NCI-H187 (cell line): ENCODE measurements around the gene SLC2A11.
"Not testable (repeated sequence)": the region's sequence is repeated elsewhere in the genome, so short reads cannot be mapped to it uniquely, and the experiment has no call there.

Experiments used
- DNase-seq, 2 experiments: peaks; one replicate each; lab custom pipeline; 2025; lab: John Stamatoyannopoulos, UW

SLC2A11 gene

DNA sequence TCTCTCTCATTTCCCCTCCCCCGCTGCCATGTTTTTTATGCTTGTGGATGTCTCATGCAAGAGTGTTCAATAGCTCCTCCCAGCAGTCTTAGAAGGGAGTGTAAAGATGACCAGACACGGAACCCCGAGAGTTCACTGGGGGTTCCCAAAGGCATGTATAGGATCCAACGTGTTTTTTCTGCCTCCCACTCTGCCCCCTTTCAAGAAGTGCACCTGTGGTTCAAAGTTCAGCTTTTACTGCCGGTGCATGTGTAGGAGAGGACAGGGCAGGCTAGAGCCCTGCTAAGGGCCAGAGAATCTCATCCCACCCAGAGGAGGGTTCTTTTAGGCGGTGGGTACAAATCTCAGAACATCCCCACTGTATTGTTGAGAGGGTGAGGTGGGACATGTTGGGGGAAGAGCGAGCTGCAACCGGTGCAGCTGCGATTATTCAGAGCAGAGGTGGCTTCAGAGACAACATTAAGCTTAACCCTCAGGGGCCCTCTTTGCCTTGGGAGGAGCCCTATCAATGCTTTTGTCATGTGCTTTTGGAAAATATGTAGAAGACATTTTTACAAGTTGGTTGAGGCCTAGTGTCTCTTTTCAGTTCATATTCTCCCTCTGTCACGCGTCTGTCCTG is 51.0 kb downstream of the SLC2A11 start:
- DNase-seq = no peak

DNA sequence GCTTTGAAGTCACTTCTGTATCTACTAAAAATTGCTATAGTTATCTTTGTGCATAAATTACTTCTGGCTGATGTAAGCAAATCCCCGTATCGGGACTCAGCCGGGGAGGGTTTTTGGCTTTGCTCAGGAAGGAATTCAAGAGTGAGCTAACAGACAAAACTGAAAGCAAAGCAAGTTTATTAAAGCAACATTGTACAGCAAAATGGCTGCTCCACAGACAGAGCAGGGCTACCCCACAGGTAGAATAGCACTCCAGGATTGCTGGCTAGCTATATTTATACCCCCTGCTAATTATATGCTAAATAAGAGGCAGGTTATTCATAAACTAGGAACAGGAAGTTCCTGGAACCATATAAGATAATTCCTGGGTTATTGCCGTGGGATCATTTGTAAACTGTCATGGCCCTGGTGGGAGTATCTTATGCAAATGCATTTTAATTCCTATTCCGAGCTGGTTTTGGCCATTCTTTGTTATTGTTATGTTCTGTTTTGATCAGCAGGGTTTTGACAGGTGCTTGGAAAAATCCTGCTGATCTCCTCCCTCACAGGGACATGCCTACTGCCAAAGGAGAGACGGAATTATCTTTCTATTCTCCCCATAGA is 51.7 kb downstream of the SLC2A11 start:
- no peak for DNase-seq

DNA sequence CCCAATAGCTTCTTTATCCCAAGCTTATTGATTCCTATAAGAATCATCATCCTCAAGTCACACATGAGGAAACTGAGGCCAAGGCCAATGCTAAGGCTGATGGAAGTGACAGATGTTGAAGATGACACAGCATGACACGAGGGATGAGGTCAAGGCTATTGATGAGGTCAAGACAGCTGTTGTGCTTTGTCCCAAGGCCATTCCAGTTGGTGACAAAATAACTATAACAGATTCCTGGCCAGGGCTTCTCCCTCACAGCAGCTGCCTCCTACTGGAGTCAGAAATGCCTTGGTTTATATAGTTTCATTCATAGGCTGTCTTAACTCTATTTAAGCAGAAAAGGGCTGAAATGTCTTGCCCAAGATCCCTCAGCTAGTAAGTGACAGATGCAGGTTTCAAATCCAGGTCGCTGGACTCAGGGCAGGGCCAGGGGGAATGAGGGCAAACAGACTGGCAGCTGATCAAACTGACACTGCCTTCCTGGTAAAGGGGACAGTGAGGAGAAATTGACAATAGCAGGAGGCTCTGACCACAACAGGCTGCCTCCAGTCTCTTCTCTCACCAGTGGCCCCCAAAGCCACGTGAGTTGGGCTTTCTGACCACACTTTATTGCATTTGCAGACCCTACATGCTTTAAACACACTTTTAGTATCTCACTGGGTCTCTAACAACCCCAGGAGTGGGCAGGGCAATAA is 53.0 kb downstream of the SLC2A11 start:
- no peak for DNase-seq

DNA sequence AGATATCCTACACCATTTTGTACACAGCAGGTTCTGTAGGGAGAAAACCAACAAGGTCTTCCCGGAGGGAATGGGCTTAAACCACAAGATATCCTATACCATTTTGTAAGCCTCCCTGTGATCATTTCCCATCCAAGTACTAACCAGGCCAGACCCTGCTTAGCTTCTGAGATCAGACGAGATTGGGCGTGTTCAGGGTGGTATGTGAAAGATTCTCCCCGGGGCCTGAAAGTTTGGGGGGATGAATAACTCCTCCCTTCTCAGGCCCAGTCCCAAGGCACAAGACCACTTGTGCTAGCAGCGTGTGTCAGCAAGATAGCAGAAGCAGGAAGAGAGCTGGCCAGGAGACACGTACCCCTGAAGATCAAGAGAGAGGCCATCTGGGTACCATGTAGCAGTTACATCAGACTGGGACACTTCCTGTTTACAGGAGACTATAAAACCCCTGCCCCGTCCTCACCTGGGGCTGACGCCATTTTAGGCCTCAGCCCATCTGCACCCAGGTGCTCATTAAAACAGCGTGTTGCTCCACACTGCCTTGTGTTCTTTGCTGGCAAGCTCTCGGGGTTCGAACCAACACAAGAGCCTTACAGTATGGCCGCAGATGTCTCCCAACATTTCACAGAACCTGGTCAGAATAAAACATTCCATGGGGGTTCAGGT is 53.8 kb downstream of the SLC2A11 start:
- no peak for DNase-seq

DNA sequence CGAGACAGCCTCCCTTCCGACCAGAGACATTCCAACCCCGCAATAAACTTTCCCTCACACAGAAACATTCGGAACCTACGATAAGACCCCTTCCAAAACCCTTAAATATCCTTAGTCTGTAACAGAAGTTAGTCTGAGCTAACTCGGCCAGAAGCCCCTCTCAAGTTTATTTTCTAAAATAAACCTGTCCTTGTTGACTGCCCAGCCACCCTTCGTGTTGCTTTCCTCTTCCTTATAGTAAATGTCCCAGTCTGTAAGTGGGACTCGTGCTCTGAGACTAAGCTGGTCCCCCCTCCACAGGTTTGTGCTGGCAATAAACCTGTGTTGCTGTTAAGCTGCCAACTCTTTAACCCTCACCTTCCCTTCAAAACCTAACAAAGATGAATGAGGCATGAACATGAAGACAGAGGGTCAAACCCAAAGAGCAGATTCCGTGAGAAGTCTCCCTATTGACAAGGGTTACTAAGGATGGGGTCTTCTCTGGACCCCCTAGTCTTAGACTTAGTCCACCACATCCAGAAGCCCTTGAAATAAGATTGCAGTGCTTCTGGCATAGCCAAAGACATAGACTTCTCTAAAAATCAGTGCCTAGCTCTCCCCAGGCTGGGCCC is 54.7 kb downstream of the SLC2A11 start:
- DNase-seq = no peak

DNA sequence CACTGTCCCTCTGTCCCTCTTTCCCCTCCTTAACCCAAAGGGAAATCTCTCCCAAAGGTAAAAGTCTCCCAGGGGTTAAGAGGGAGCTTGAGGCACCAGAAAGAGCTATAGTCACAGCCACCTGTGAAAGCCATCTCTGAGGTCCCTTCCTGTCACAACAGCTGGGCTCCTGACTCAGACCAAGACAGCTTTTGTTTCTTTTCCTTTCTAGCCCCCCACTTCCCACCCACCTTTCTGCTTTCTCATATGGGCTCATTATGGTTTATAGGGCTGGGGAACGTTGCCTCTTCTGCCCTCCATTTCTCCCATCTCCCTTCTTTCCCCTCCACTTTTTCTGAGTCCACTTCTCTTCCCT is 55.6 kb downstream of the SLC2A11 start:
- DNase-seq = no peak

DNA sequence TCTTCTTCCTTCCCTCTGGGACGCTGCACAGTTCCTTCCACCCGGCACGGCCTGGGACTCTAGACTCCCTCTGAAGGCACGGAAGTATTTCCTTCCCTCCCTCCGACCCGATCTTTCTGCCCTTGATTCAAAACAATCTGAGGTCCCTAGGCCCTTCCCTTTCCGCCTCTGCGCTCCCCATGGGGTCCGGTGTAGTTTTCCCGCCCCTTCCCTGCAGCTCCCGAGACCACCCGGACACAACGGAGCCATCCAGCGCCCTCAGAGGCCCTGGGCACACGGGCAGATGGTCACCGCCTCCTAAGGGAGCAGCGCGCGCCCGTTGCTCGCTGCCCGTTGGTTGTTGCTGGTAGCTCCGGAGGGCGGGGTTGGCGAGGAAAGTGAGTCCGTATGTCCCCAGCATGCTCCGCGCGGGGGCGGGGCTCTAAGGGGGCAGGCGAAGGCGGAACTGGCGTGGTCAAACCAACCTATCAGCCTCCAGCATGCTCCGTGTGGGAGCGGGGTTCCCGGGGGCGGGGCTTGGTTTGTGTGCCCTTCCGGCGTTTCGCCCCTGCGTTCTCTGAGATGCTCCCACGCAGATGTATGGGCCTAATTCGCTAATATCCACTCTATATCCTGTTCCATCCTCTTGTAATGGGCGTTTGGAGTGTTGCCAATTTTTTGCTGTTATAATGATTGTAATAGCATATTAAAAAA is 56.1 kb downstream of the SLC2A11 start:
- peak; percentile 83 to 97 for DNase-seq

DNA sequence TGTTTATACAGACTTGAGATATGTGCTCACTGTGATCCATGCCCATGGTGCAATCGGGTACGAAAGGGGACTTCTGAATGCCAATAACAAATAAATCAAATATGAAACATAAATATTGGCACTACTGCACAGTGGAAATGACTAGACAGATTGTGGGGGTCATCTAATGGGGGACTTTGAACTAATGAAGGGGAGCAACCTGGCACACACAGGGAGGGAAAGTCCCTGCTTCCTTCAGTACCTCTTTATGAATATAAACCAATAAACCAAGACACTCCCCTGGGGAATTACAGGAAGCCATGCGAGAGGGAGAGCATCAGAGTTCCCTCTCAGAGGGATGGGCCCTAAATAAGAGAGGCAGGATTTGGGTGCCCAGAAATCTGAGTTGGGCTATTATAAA is 57.6 kb downstream of the SLC2A11 start:
- no peak for DNase-seq

DNA sequence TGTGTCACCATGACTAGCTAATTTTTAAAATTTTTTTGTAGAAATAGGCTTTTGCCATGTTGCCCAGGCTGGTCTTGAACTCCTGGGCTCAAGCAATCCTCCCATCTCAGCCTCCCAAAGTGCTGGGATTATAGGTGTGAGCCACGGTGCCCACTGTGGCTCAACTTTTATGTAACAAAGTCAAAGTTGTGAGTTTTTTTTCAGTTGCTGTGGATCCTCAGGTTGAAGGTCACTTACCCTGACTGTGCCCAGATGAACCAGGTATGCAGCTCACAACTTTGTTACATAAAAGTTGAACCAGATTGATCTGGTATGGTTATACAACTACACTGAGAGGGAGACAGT is 62.6 kb downstream of the SLC2A11 start:
- not testable (repeated sequence) for DNase-seq

DNA sequence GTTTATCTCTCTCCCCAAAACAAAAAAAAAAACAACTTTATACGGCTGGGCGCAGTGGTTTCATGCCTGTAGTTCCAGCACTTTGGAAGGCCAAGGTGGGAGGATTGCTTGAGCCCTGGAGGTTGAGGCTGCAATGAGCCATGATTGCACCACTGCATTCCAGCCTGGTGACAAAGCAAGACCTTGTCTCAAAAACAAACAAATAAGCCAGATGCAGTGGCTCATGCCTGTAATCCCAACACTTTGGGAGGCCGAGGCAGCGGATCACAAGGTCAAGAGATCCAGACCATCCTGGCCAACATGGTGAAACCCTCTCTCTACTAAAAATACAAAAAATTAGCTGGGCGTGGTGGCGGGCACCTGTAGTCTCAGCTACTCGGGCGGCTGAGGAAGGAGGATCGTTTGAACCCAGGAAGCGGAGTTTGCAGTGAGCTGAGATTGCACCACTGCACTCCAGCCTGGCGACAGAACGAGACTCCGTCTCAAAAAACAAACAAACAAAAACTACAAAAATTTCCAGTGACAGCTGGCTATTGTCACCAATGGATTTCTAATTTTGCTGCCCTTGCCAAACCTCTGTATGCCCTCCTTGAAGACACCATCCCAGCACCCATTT is 64.0 kb downstream of the SLC2A11 start:
- DNase-seq = not testable (repeated sequence)

DNA sequence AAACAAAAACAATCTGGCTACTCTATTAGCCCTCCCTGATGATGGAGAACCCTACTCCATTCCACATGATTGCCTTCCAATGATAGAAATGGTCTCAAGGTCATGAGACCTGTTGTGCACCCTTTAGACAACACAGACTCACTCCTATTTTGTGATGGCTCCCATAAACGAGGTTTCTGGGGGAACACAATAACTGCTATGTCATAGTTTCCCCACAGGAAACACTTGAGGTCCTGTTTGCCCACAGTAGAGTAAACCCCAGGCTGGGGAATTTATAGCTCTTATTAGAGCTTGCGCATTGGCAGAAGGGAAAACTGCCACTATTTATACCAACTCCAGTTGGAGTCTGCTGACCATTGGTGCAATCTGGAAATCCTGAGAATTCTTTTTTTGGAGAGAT is 65.2 kb downstream of the SLC2A11 start:
- no peak for DNase-seq

DNA sequence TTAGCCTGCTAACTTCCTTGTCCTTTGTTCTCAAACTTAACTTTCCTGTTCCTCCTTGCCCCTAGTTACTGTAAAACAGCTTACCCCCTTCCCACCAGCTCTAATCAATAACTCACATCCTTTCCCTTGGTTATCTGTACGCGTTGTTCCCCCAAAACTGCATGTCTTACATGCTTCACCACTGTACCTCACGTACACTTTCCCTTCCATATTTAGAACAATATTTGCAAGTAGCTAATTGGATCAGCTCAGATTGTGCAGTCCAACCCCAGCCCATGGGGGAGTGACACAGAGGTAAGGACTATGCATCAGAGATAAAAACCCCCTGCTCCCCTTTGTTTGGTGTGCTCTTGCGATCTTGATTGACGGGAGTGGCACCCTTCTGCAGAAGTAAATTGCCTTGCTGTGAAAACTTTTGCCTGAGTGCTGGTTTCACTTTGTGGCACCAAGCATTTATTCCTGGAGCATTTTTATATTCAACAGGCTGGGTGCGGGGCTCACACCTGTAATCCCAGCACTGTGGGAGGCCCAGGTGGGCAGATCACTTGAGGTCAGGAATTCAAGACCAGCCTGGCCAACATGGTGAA is 67.4 kb downstream of the SLC2A11 start:
- no peak for DNase-seq

DNA sequence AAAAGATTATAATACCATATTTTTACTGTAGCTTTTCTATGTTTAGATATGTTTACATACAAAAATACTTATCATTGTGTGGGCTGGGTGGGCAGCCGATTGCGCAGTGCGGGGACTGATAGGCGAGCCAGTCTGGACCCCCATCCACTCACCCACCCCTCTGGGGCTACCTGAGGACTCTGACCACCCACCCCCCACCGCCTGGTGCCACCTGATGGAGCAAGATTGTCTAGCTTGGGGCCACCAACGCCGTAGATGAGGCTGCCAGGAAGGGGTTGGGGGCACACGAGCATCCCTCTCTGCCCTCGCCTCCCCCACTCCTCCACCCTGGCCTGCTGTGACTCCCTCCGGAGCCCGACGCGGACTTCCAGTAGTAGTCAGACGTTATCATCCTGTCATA is 68.9 kb downstream of the SLC2A11 start:
- no peak for DNase-seq
